IPS-18a (cell line): ENCODE data around the gene RNF212.

Experiments used
- H3K27ac ChIP-seq: one replicate; pipeline ENCODE4 v1.5.1; 2013; ENCODE audit warnings: low read length
- H3K27me3 ChIP-seq: one replicate; pipeline ENCODE4 v1.6.1; 2013; ENCODE audit warnings: mild to moderate bottlenecking, low read length; ENCODE audit not compliant: control insufficient read depth, insufficient read depth
- H3K36me3 ChIP-seq: one replicate; pipeline ENCODE4 v1.6.1; 2013; ENCODE audit warnings: low read depth, low read length; ENCODE audit not compliant: control insufficient read depth
- H3K4me1 ChIP-seq: one replicate; pipeline ENCODE4 v1.6.1; 2013; ENCODE audit warnings: low read depth, low read length; ENCODE audit not compliant: control insufficient read depth
- H3K4me3 ChIP-seq: one replicate; pipeline ENCODE4 v1.5.1; 2013; ENCODE audit warnings: low read length
- H3K9ac ChIP-seq: one replicate; pipeline ENCODE4 v1.6.1; 2013; ENCODE audit warnings: mild to moderate bottlenecking, low read length, moderate library complexity
- H3K9me3 ChIP-seq: one replicate; pipeline ENCODE4 v1.6.1; 2013; ENCODE audit warnings: low read depth, low read length; ENCODE audit not compliant: control insufficient read depth

Gene RNF212

GRCh38 chr4:1075809-1076699, 37.3 kb downstream of the RNF212 start:
- Histone ChIP-seq H3K36me3 (no peaks in the 10 kb centered on the region), H3K27me3 (no peaks in the 10 kb centered on the region), H3K27ac (no peak overlapping the region), H3K4me3 (no peak overlapping the region), H3K9me3 (peaks cover 6% of the 10 kb centered on the region), H3K9ac (no peak overlapping the region), H3K4me1 (no peaks in the 10 kb centered on the region)

- H3K4me1 ChIP-seq = no peaks in the 10 kb centered on the region
- H3K9ac ChIP-seq = no peak overlapping the region
- no peaks in the 10 kb centered on the region for H3K36me3 ChIP-seq
- peaks cover 6% of the 10 kb centered on the region for H3K9me3 ChIP-seq
- no peak overlapping the region for H3K27ac ChIP-seq
- H3K27me3 ChIP-seq = no peaks in the 10 kb centered on the region
- H3K4me3 ChIP-seq = no peak overlapping the region
Observed at GRCh38 chr4:1075225-1075624, 38.1 kb downstream of the RNF212 start.

- Histone ChIP-seq H3K36me3 (no peaks in the 10 kb centered on the region), H3K4me3 (no peak overlapping the region), H3K9ac (no peak overlapping the region), H3K27me3 (no peaks in the 10 kb centered on the region), H3K9me3 (peaks cover 6% of the 10 kb centered on the region), H3K27ac (no peak overlapping the region), H3K4me1 (no peaks in the 10 kb centered on the region)
Observed at GRCh38 chr4:1074077-1074476, 39.3 kb downstream of the RNF212 start.

GRCh38 chr4:1072830-1073446, 40.4 kb downstream of the RNF212 start:
- Histone ChIP-seq H3K4me3 (no peak overlapping the region), H3K36me3 (no peaks in the 10 kb centered on the region), H3K4me1 (no peaks in the 10 kb centered on the region), H3K27me3 (no peaks in the 10 kb centered on the region), H3K9me3 (peaks cover 6% of the 10 kb centered on the region), H3K27ac (no peak overlapping the region), H3K9ac (no peak overlapping the region)

GRCh38 chr4:1069394-1069793, 44.0 kb downstream of the RNF212 start:
- H3K4me1 ChIP-seq = no peaks in the 10 kb centered on the region

GRCh38 chr4:1065732-1066131, 47.6 kb downstream of the RNF212 start:
- H3K9ac ChIP-seq = no peak overlapping the region
- no peak overlapping the region for H3K27ac ChIP-seq
- H3K4me1 ChIP-seq = no peaks in the 10 kb centered on the region
- no peak overlapping the region for H3K4me3 ChIP-seq
- H3K36me3 ChIP-seq = no peaks in the 10 kb centered on the region
- no peaks in the 10 kb centered on the region for H3K27me3 ChIP-seq
- no peaks in the 10 kb centered on the region for H3K9me3 ChIP-seq

More at GRCh38 chr4:1069394-1069793, 44.0 kb downstream of the RNF212 start:
- H3K27ac ChIP-seq = no peak overlapping the region
- H3K4me3 ChIP-seq = no peak overlapping the region
- H3K36me3 ChIP-seq = no peaks in the 10 kb centered on the region
- peaks cover 6% of the 10 kb centered on the region for H3K9me3 ChIP-seq
- no peaks in the 10 kb centered on the region for H3K27me3 ChIP-seq
- no peak overlapping the region for H3K9ac ChIP-seq

GRCh38 chr4:1062419-1062818, 50.9 kb downstream of the RNF212 start:
- H3K4me1 ChIP-seq = no peaks in the 10 kb centered on the region
- no peak overlapping the region for H3K9ac ChIP-seq
- no peak overlapping the region for H3K4me3 ChIP-seq
- H3K27me3 ChIP-seq = no peaks in the 10 kb centered on the region
- H3K27ac ChIP-seq = no peak overlapping the region
- no peaks in the 10 kb centered on the region for H3K9me3 ChIP-seq
- no peaks in the 10 kb centered on the region for H3K36me3 ChIP-seq

- Histone ChIP-seq H3K4me3 (no peak overlapping the region), H3K27me3 (no peaks in the 10 kb centered on the region), H3K9me3 (no peaks in the 10 kb centered on the region), H3K27ac (no peak overlapping the region), H3K9ac (no peak overlapping the region), H3K36me3 (no peaks in the 10 kb centered on the region), H3K4me1 (no peaks in the 10 kb centered on the region)
Observed at GRCh38 chr4:1061760-1062159, 51.6 kb downstream of the RNF212 start.

- Histone ChIP-seq H3K4me1 (no peaks in the 10 kb centered on the region), H3K27me3 (peaks cover under 1% of the 10 kb centered on the region), H3K36me3 (no peaks in the 10 kb centered on the region), H3K9me3 (no peaks in the 10 kb centered on the region), H3K9ac (no peak overlapping the region), H3K4me3 (no peak overlapping the region), H3K27ac (no peak overlapping the region)
Observed at GRCh38 chr4:1061056-1061700, 52.2 kb downstream of the RNF212 start.

GRCh38 chr4:1060621-1061020, 52.7 kb downstream of the RNF212 start:
- no peak overlapping the region for H3K27ac ChIP-seq
- no peak overlapping the region for H3K9ac ChIP-seq
- H3K4me3 ChIP-seq = no peak overlapping the region
- peaks cover under 1% of the 10 kb centered on the region for H3K4me1 ChIP-seq
- no peaks in the 10 kb centered on the region for H3K36me3 ChIP-seq
- H3K27me3 ChIP-seq = peaks cover 6% of the 10 kb centered on the region
- H3K9me3 ChIP-seq = no peaks in the 10 kb centered on the region

GRCh38 chr4:1060121-1060520, 53.2 kb downstream of the RNF212 start:
- peaks cover 11% of the 10 kb centered on the region for H3K27me3 ChIP-seq
- no peak overlapping the region for H3K4me3 ChIP-seq
- H3K9ac ChIP-seq = no peak overlapping the region
- H3K4me1 ChIP-seq = peaks cover 3% of the 10 kb centered on the region
- no peaks in the 10 kb centered on the region for H3K36me3 ChIP-seq
- H3K27ac ChIP-seq = no peak overlapping the region
- H3K9me3 ChIP-seq = no peaks in the 10 kb centered on the region
